IMR-90 (cell line): ENCODE measurements around the gene PRR5. TPM values are rescaled to one million over a fixed set of nuclear protein-coding genes. Genes with fewer than 3 reads are reported as not detected.
A peak's percentile ranks its signal among the peaks of the same experiment; 100 is the strongest.

Experiments used
- ATAC-seq: fragments of 200-7000 bp; cut with Tn5 transposase; 2 replicates; pipeline ENCODE4 v1.9.1; 2020; ENCODE audit warnings: low read depth, mild to moderate bottlenecking, moderate library complexity
- BruUV-seq: library from RNA; stranded (reverse); fragments of 400-500 nt; replicated peaks from 2 replicates; lab custom pipeline; 2021; lab: Mats Ljungman, UMichigan
- CTCF ChIA-PET: fragments of 300-600 bp; formaldehyde crosslinking; extraction: SDS; loops from one replicate; lab custom pipeline; 2021; ENCODE audit warnings: antibody characterized with exemption; lab: Yijun Ruan, JAX
- POLR2A ChIA-PET: fragments of 300-600 bp; sonication (Branson Sonifier 250); formaldehyde crosslinking; loops from one replicate; lab custom pipeline; 2022; ENCODE audit warnings: antibody characterized with exemption; ENCODE audit not compliant: unreplicated experiment; lab: Charles Lee
- DNase-seq: peaks from one replicate; pipeline ENCODE4 v3.0.0; 2013
- H2AFZ ChIP-seq: replicated peaks from 2 replicates; pipeline ENCODE3; 2013; ENCODE audit warnings: low read length, mild to moderate bottlenecking; ENCODE audit not compliant: poor library complexity
- H2AK5ac ChIP-seq: 2 replicates; pipeline ENCODE4 v1.6.1; 2013; ENCODE audit warnings: low read depth, low read length, inconsistent platforms
- H2AK9ac ChIP-seq: replicated peaks from 2 replicates; pipeline ENCODE3; 2013; ENCODE audit warnings: mild to moderate bottlenecking, low read depth, low read length, moderate library complexity; ENCODE audit not compliant: poor library complexity
- H2BK120ac ChIP-seq: 2 replicates; pipeline ENCODE4 v1.6.1; 2013; ENCODE audit warnings: low read depth, low read length, inconsistent platforms
- H2BK15ac ChIP-seq: 3 replicates; pipeline ENCODE4 v1.6.1; 2013; ENCODE audit warnings: low read depth, low read length, inconsistent platforms
- H2BK20ac ChIP-seq: 2 replicates; pipeline ENCODE4 v1.6.1; 2013; ENCODE audit warnings: low read depth, mild to moderate bottlenecking, inconsistent platforms, low read length, moderate library complexity
- H2BK5ac ChIP-seq: 2 replicates; pipeline ENCODE4 v1.6.1; 2013; ENCODE audit warnings: mild to moderate bottlenecking, low read depth, low read length, inconsistent platforms; ENCODE audit not compliant: poor library complexity, severe bottlenecking
- H3K14ac ChIP-seq: replicated peaks from 2 replicates; pipeline ENCODE4 v1.6.1; 2013; ENCODE audit warnings: low read depth, low read length, inconsistent platforms
- H3K18ac ChIP-seq: 2 replicates; pipeline ENCODE4 v1.6.1; 2013; ENCODE audit warnings: low read depth, low read length, control low read depth
- H3K23ac ChIP-seq: 2 replicates; pipeline ENCODE4 v1.6.1; 2013; ENCODE audit warnings: low read depth, low read length, inconsistent platforms
- H3K27ac ChIP-seq: 2 replicates; pipeline ENCODE4 v1.5.1; 2013; ENCODE audit warnings: mild to moderate bottlenecking, control low read depth, low read length; ENCODE audit not compliant: insufficient read depth
- H3K27me3 ChIP-seq: 2 replicates; pipeline ENCODE4 v1.6.1; 2013; ENCODE audit warnings: low read length; ENCODE audit not compliant: control insufficient read depth, insufficient read depth
- H3K36me3 ChIP-seq: 2 replicates; pipeline ENCODE4 v1.6.1; 2013; ENCODE audit warnings: low read length, mixed read lengths; ENCODE audit not compliant: control insufficient read depth, insufficient read depth
- H3K4ac ChIP-seq: 2 replicates; pipeline ENCODE4 v1.6.1; 2013; ENCODE audit warnings: low read depth, low read length, inconsistent platforms
- H3K4me1 ChIP-seq: 2 replicates; pipeline ENCODE4 v1.6.1; 2013; ENCODE audit warnings: low read length, mixed read lengths; ENCODE audit not compliant: control insufficient read depth, insufficient read depth
- H3K4me2 ChIP-seq: 2 replicates; pipeline ENCODE4 v1.6.1; 2013; ENCODE audit warnings: low read depth, mild to moderate bottlenecking, control low read depth, low read length, moderate library complexity
- H3K4me3 ChIP-seq: 2 replicates; pipeline ENCODE4 v1.5.1; 2013; ENCODE audit warnings: low read depth, mild to moderate bottlenecking, control low read depth, low read length, moderate library complexity; ENCODE audit not compliant: insufficient read depth
- H3K56ac ChIP-seq: 2 replicates; pipeline ENCODE4 v1.6.1; 2013; ENCODE audit warnings: low read length, inconsistent platforms; ENCODE audit not compliant: insufficient read depth; ENCODE audit errors: extremely low read depth
- H3K79me1 ChIP-seq, 2 experiments: 2 replicates each; pipeline ENCODE4 v1.6.1; 2013; ENCODE audit warnings: low read length in 2 of 2, inconsistent platforms in 1 of 2, low read depth in 1 of 2
- H3K9ac ChIP-seq: 2 replicates; pipeline ENCODE4 v1.6.1; 2013; ENCODE audit warnings: low read depth, low read length, control low read depth
- H3K9me1 ChIP-seq: 2 replicates; pipeline ENCODE4 v1.6.1; 2013; ENCODE audit warnings: low read length, inconsistent platforms; ENCODE audit not compliant: insufficient read depth
- H3K9me3 ChIP-seq: 2 replicates; pipeline ENCODE4 v1.6.1; 2013; ENCODE audit warnings: low read length; ENCODE audit not compliant: control insufficient read depth, insufficient read depth
- H4K20me1 ChIP-seq: 2 replicates; pipeline ENCODE4 v1.6.1; 2013; ENCODE audit warnings: low read length, inconsistent platforms; ENCODE audit not compliant: insufficient read depth
- H4K5ac ChIP-seq: 2 replicates; pipeline ENCODE4 v1.6.1; 2013; ENCODE audit warnings: mild to moderate bottlenecking, low read depth, low read length, control low read depth
- H4K8ac ChIP-seq, 2 experiments: 2 replicates each; pipeline ENCODE4 v1.6.1; 2013; ENCODE audit warnings: low read depth in 2 of 2, low read length in 2 of 2, control low read depth in 1 of 2, inconsistent platforms in 1 of 2
- H4K91ac ChIP-seq: 2 replicates; pipeline ENCODE4 v1.6.1; 2013; ENCODE audit warnings: low read depth, low read length, inconsistent platforms; ENCODE audit not compliant: insufficient read depth
- BHLHE40 ChIP-seq: fragments of 150-350 bp; IDR thresholded peaks from 2 replicates; pipeline ENCODE4 v1.6.1; 2016; ENCODE audit warnings: mild to moderate bottlenecking, low read depth, low read length
- CEBPB ChIP-seq: IDR thresholded peaks from 2 replicates; pipeline ENCODE4 v1.6.1; 2012; ENCODE audit warnings: low read depth, low read length, improper control_type of control experiment
- CHD1 ChIP-seq: IDR thresholded peaks from 2 replicates; pipeline ENCODE4 v1.6.1; 2012; ENCODE audit warnings: low read depth, low read length, improper control_type of control experiment
- FOS ChIP-seq: fragments of 150-350 bp; IDR thresholded peaks from 2 replicates; pipeline ENCODE4 v1.6.1; 2016; ENCODE audit warnings: low read depth, low read length
- MAFK ChIP-seq: IDR thresholded peaks from 2 replicates; pipeline ENCODE4 v1.6.1; 2012; ENCODE audit warnings: low read depth, low read length, improper control_type of control experiment
- MAZ ChIP-seq: IDR thresholded peaks from 2 replicates; pipeline ENCODE4 v1.6.1; 2012; ENCODE audit warnings: low read depth, mild to moderate bottlenecking, low read length, improper control_type of control experiment, moderate library complexity, borderline replicate concordance
- MXI1 ChIP-seq: IDR thresholded peaks from 2 replicates; pipeline ENCODE4 v1.6.1; 2012; ENCODE audit warnings: low read depth, mild to moderate bottlenecking, low read length, moderate library complexity, borderline replicate concordance
- NFE2L2 ChIP-seq: fragments of 150-350 bp; IDR thresholded peaks from 2 replicates; pipeline ENCODE4 v1.6.1; 2016; ENCODE audit warnings: low read depth, mild to moderate bottlenecking, low read length
- POLR2A ChIP-seq: IDR thresholded peaks from 2 replicates; pipeline ENCODE4 v1.6.1; 2012; ENCODE audit warnings: mild to moderate bottlenecking, low read depth, low read length
- RAD21 ChIP-seq: IDR thresholded peaks from 2 replicates; pipeline ENCODE4 v1.6.1; 2012; ENCODE audit warnings: low read length, improper control_type of control experiment
- RCOR1 ChIP-seq: IDR thresholded peaks from 2 replicates; pipeline ENCODE4 v1.6.1; 2012; ENCODE audit warnings: mild to moderate bottlenecking, low read length, improper control_type of control experiment; ENCODE audit not compliant: insufficient replicate concordance
- RFX5 ChIP-seq: IDR thresholded peaks from 2 replicates; pipeline ENCODE4 v1.8.0; 2012; ENCODE audit warnings: low read depth, mild to moderate bottlenecking, low read length, moderate library complexity
- SMC3 ChIP-seq: fragments of 150-350 bp; IDR thresholded peaks from 2 replicates; pipeline ENCODE4 v1.6.1; 2016; ENCODE audit warnings: low read depth, mild to moderate bottlenecking, antibody characterized with exemption, low read length, moderate library complexity
- WGBS, 2 experiments: methylation state at CpG; one replicate each; pipeline versions ENCODE4 v1.1.5 to v1.1.7; 2013; ENCODE audit warnings: missing lambda C conversion rate in 2 of 2; ENCODE audit not compliant: insufficient read length in 1 of 2; ENCODE audit errors: extremely low coverage in 2 of 2; 5-methylcytosine and 5-hydroxymethylcytosine counted together
- dilution Hi-C: fragments of 300-500 bp; cut with HindIII; formaldehyde crosslinking; loops from one replicate; pipeline ENCODE4 v1.14.3; 2018; ENCODE audit warnings: low sequenced_read_pairs; ENCODE audit not compliant: unreplicated experiment
- in situ Hi-C: fragments of 300-500 bp; cut with MboI; formaldehyde crosslinking; loops from 3 replicates; pipeline ENCODE4 v1.14.3; 2019; ENCODE audit warnings: low sequenced_read_pairs, inconsistent platforms, mixed read lengths
- intact Hi-C: fragments of 100-400 bp; cut with micrococcal nuclease; formaldehyde crosslinking; loops from 2 replicates; pipeline ENCODE4 v1.10.0; 2022
- polyA plus RNA-seq, 3 experiments: library from polyadenylated mRNA; depleted of rRNA; stranded (reverse); fragments of >200 nt; gene quantifications; 2 replicates each; pipeline ENCODE4 v1.2.3, GENCODE V29; 2012; ENCODE audit warnings: low replicate concordance in 1 of 3
- total RNA-seq: library from RNA; depleted of rRNA; stranded (reverse); fragments of >200 nt; gene quantifications from 2 replicates; pipeline ENCODE4 v1.2.3, GENCODE V29; 2012
- TF ChIP-seq, protein P1 (sequence below): fragments of 150-350 bp; IDR thresholded peaks from 2 replicates; pipeline ENCODE4 v1.6.1; 2017; ENCODE audit warnings: mild to moderate bottlenecking, antibody characterized with exemption, low read length, low read depth
- TF ChIP-seq, protein P2 (sequence below): fragments of 150-350 bp; IDR thresholded peaks from 2 replicates; pipeline ENCODE4 v1.6.1; 2016; ENCODE audit warnings: low read depth, mild to moderate bottlenecking, low read length, moderate library complexity, borderline replicate concordance
- TF ChIP-seq, protein P3 (sequence below): conservative IDR thresholded peaks from 2 replicates; pipeline ENCODE4 v1.5.1; 2012; ENCODE audit warnings: mild to moderate bottlenecking, low read depth, low read length, improper control_type of control experiment

PRR5 gene
- total and polyA plus RNA-seq, 2 of the 4 experiments (the other 2 are of a cell fraction): 8.1 to 24.3 TPM

DNA sequence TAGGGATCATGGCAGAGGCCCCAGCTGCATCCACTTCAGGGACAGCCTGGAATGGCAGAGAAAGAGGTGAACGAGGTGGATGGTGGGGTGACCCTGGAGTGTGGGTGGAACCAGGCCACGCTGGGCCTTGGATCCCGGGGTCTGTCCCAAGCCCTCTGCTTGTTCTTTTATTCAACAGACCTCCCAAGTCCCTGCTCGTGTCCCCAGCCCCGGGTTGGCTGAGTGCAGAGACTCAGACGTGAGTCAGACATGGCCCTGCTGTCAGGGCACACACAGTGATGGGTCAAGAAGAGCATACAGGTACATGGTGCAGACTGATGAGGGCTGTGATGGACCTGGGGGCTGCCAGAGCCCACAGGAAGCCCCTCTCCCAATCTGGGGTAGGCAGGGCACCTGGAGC is 57.0 kb downstream of the PRR5 start:
- Histone ChIP-seq H3K9ac (no peak overlapping the region), H2AK5ac (no peak overlapping the region), H4K91ac (no peak overlapping the region), H3K14ac (no peak overlapping the region), H3K9me3 (no peaks in the 10 kb centered on the region), H2AK9ac (no peak overlapping the region), H3K23ac (no peak overlapping the region), H3K4me2 (no peak overlapping the region), H3K36me3 (no peaks in the 10 kb centered on the region), H3K79me1 (no peaks in the 10 kb centered on the region), H3K9me1 (peaks cover 3% of the 10 kb centered on the region; the same call in 1 of the 2 replicates), H3K4me1 (peaks cover 7% of the 10 kb centered on the region; the same call in 1 of the 2 replicates), H2BK15ac (no peak overlapping the region), H2BK5ac (no peak overlapping the region), H3K18ac (no peak overlapping the region), H4K5ac (no peak overlapping the region), H3K27me3 (peaks cover 17% of the 10 kb centered on the region; the same call in 1 of the 2 replicates), H3K4ac (no peak overlapping the region), H3K56ac (no peak overlapping the region), H3K4me3 (no peak overlapping the region), H4K20me1 (no peaks in the 10 kb centered on the region), H4K8ac (no peak overlapping the region), H2BK120ac (no peak overlapping the region), H2BK20ac (no peak overlapping the region), H2AFZ (peak overlapping the region; percentile 48), H3K27ac (no peak overlapping the region)
- dilution Hi-C loops: no loop called here
- DNase-seq: no peak
- intact Hi-C loops: no loop called here
- ATAC-seq: peak; percentile 15; the same call in 1 of the 2 replicates
- in situ Hi-C loops: no loop called here
- no TSS peak for BruUV-seq
- POLR2A ChIA-PET: no interaction called here
- whole genome bisulfite sequencing, 2 experiments: 60% methylated on average over 1 of the region's 6 CpGs; no CpG with 5 or more reads in 1 of the 2 experiments
- CTCF ChIA-PET: no interaction called here
- TF ChIP-seq POLR2A (no peak), MXI1 (no peak), CEBPB (no peak), RAD21 (no peak), FOS (no peak), CHD1 (no peak), MAFK (no peak), NFE2L2 (no peak), BHLHE40 (no peak), MAZ (no peak), RFX5 (no peak), SMC3 (no peak), RCOR1 (no peak)
- TF ChIP-seq, protein P1, sequence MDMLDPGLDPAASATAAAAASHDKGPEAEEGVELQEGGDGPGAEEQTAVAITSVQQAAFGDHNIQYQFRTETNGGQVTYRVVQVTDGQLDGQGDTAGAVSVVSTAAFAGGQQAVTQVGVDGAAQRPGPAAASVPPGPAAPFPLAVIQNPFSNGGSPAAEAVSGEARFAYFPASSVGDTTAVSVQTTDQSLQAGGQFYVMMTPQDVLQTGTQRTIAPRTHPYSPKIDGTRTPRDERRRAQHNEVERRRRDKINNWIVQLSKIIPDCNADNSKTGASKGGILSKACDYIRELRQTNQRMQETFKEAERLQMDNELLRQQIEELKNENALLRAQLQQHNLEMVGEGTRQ: no peak
- TF ChIP-seq, protein P2, sequence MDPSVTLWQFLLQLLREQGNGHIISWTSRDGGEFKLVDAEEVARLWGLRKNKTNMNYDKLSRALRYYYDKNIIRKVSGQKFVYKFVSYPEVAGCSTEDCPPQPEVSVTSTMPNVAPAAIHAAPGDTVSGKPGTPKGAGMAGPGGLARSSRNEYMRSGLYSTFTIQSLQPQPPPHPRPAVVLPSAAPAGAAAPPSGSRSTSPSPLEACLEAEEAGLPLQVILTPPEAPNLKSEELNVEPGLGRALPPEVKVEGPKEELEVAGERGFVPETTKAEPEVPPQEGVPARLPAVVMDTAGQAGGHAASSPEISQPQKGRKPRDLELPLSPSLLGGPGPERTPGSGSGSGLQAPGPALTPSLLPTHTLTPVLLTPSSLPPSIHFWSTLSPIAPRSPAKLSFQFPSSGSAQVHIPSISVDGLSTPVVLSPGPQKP: no peak
- TF ChIP-seq, protein P3, sequence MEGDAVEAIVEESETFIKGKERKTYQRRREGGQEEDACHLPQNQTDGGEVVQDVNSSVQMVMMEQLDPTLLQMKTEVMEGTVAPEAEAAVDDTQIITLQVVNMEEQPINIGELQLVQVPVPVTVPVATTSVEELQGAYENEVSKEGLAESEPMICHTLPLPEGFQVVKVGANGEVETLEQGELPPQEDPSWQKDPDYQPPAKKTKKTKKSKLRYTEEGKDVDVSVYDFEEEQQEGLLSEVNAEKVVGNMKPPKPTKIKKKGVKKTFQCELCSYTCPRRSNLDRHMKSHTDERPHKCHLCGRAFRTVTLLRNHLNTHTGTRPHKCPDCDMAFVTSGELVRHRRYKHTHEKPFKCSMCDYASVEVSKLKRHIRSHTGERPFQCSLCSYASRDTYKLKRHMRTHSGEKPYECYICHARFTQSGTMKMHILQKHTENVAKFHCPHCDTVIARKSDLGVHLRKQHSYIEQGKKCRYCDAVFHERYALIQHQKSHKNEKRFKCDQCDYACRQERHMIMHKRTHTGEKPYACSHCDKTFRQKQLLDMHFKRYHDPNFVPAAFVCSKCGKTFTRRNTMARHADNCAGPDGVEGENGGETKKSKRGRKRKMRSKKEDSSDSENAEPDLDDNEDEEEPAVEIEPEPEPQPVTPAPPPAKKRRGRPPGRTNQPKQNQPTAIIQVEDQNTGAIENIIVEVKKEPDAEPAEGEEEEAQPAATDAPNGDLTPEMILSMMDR: no peak
